Activated T-helper 1 cell treated with anti-CD3 and anti-CD28 coated beads, Interleukin-2, amount 50 U/mL, for 16 hours (primary cell): ENCODE data around the gene MTA1.

Experiments used
- DNase-seq, 2 donors: peaks; one replicate each; pipeline ENCODE4 v3.0.0-alpha.2; 2020; ENCODE audit warnings: low read depth in 1 of 2, low spot score in 1 of 2

MTA1 gene

DNA sequence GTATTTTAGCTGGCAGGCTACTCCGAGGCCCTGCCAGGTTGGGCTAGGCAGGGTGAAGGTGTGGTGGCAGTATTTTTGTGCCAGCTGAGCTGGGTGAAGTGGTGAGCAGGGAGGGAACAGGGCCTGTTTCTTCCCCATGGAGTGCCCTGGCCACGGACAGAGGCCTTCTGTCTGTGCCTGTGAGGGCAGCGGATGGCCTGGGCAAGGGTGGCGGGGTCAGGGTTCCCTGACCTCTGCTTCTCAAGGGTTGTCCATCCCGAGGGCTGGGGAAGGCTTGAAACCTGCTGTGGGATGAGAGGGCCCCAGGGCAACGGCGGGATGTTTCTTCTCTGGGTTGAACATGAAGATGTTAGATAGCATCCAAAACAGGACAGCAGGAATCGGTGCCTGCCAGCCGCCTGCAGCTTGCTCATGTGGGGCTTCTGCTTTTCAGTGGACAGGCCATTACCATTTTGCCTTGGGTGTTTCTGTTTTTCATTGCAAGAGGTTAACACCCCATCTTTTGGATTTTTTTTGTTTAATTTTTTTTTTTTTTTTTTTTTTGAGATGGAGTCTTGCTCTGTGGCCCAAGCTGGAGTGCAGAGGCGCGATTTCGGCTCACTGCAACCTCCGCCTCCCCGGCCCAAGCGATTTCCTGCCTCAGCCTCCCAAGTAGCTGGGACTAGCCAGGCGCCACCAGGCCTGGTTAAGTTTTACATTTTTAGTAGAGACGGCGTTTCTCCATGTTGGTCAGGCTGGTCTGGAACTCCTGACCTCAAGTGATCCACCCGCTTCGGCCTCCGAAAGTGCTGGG lies 3.3 kb downstream of the MTA1 start:
- DNase-seq: no peak

DNA sequence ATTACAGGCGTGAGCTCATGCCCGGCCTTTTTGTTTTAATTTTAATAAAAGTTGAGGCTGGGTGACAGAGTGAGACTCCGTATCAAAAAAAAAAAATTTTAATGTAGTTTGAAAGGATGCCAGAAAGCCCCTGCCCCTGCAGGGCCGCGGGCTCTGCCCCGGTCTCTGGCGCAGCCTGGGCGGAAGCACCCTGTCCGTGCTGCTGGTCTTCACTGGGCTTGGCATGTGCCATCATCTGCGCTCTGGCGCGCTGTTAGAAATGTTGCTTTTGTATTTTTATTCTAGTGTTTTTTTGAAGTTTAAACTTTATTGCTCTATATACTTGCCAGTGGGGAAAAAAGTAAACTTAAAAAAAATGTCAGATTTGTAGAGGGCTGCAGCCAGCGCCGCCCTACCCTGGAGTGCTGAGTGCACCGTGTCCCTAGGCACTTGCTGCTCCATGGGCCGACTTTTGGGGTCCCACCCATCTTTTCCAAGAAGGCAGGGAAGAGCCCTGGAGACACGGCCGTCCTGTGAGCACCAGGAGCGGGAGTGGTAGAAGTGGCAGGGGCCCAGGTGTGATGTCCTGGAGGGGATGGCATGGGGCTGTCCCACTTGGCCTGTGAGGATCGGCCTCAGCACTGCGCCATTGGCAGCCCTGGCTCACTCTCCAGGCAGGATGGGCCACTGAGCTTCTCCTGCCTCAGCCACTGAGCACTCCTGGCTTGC lies 4.0 kb downstream of the MTA1 start:
- DNase-seq: no peak

DNA sequence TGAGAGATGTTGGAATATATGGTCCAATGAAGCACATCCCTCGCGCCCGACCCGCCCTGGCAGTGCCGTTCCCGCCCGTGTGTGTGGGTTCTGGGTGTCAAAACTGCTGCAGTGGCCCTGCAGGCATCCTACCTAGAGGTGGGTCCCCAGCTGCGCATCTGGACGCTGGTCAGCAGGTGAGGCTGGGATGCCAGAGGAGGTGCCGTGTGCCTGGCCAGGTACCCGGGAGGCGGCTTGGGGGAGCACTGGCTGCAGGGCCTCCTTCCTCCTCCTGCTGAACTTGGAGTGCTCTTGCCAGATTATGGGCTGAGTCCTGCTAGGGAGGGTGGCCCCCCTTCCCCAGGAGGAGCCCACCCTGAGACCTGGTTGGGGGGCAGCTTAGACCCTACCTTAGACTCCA lies 5.2 kb downstream of the MTA1 start:
- DNase-seq: no peak

DNA sequence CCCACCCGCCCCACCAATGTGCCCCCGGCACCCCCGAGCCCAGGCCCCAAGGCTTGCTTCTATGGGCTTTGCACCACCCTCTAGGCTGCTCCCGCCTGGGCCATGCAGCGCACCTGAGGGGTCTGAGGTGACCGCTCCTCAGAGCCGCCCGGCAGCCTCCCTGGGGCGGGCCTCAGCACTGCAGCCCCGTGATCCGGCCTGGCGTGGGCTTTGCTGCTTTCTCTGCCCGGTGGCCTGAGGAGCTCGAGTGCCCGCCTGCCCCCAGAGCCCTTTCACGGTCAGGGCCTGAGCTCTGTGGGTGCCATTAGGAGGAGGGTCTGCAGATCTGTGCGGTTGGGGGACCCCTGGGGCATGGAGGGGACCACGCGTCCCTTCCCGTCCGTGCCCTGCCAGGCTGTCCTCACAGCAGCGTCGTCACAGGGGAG lies 6.2 kb downstream of the MTA1 start:
- no peak for DNase-seq

DNA sequence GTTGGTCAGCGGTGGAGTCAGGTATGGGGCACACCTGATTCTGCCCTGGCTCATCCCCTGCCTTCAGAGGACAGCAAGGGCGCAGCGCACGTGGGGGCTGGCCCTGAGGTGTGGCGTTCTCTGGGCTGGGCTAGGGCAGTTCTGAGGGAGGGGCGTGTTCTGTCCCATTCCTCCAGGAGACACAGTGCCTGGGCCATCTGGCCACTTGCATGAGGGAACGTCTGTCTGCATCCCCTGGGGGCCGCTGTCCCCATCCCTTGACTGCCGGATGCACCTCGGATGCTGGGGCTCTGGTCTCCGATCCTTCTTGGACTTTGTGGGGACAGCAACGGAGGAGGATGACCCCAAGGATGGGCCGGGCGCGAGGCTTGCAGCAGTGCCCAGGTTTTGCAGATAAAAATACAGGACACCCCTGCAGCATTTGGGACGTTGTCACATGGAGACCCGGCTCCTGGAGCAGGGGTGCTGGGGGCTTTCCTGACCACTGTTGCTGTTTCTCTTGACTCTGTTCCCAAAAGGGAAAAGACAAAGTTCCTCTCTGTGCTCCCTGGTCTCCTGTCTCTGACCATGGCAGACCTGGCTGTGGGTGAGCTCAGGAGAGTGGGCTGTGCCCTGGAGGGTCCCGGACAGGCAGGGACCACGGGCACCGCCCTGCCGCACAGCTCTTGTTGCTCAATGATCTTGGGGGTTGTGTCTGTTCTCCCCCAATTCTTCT lies 6.9 kb downstream of the MTA1 start:
- DNase-seq: no peak

DNA sequence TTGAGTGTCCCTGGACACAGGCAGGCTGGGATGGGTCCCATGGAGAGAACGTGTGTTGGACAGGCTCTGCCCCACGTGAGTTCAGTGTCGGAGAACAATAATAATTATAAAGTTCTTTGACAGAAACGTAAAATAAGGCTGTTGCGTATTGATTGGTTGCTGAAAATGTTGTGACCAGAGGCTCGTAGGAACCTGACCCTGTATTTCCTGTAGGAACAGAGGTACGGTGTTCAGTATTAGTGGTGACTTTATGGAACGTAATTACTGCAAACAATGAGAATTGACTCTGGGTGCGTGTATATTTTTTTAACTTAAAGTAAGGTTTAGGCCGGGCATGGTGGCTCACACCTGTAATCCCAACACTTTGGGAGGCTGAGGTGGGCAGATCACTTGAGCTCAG lies 7.8 kb downstream of the MTA1 start:
- no peak for DNase-seq

DNA sequence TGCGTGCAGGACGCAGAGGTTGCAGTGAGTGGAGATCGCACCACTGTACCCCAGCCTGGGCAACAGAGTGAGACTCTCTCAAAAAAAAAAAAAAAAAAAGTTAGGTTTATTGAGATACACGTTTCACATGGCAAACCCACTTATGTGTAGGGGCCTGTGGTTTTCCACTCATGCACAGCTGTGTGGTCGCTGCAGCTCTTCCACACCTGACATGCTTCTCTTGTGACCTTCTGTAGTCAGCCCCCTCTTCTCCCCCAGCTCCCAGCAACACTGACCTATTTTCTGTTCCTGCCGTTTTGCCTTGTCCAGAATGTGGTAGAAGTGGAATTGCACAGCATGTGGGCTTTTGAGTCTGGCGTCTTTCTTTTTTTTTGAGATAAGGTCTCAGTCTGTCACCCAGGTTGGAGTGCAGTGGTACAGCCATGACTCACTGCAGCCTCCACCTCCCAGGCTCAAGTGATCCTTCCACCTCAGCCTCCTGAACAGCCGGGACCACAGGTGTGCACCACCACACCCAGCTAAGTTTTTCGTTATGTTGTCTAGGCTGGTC lies 8.4 kb downstream of the MTA1 start:
- DNase-seq: no peak

DNA sequence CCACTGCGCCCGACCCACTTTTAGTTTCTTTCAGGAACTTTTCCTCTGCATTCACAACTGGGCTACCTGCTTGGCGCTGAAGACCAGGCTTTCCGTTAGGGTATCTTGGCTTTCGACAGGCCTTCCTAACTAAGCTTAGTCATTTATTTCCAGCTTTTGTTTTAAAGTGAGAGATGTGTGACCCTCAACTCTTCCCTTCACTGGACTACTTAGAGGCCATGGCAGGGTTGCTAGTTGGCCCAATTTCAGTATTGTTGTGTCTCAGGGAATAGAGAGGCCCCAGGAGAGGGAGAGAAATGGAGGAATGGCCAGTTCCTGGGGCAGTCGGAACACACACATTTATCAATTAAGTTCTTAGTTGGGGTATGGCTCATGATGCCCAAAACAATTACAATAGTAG lies 10.4 kb downstream of the MTA1 start:
- DNase-seq: no peak

DNA sequence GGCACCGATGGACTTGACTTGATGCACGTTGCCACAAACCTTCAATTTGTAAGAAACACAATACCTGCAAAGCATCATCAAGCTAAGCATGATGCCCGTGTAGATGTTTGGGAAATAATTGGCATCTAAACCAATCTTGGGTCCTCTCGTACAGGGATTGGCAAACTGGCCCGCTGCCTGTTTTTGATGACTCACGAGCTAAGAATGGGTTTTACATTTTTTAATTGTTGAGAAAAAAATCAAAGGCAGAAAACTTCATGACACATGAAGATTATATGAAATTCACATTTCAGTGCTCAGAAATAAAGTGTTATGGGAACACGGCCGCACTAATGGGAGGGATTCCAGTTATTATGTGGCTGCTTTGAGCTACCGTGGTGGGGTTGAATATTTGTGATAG lies 10.9 kb downstream of the MTA1 start:
- DNase-seq: no peak

DNA sequence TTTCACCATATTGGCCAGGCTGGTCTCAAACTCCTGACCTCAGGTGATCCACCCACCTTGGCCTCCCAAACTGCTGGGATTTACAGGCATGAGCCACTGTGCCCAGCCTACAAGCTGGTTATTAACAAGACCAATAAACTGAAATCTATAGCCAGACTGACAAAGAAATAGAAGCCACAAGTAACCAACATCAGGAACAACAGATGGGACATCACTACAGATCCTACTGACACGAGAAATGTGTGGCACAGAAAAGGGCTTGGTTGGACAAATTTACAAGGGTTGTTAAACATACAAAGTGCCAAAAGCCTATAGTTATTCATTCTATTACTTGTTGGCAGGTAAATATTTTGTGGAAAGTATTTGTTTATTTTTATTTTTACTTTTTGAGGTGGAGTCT lies 11.6 kb downstream of the MTA1 start:
- DNase-seq: no peak

DNA sequence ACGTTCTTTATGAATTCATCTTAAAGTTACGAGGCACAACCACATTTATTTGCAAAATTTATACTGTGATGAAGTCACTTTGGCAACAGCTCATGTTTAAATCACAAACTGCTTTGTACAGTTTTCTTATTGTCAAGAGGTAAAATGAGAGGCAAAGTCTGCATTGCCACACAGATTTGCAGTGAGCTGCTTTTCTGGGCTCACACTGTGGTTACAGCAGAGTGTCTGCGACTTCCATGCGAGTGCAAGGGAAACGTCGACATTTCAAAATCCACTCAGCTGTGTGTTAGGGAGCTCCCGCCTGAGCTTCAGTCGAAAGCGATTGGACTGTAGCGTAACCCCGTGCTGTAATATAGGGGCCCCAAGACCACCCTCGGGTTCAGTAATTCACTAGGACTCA lies 13.0 kb downstream of the MTA1 start:
- no peak for DNase-seq

DNA sequence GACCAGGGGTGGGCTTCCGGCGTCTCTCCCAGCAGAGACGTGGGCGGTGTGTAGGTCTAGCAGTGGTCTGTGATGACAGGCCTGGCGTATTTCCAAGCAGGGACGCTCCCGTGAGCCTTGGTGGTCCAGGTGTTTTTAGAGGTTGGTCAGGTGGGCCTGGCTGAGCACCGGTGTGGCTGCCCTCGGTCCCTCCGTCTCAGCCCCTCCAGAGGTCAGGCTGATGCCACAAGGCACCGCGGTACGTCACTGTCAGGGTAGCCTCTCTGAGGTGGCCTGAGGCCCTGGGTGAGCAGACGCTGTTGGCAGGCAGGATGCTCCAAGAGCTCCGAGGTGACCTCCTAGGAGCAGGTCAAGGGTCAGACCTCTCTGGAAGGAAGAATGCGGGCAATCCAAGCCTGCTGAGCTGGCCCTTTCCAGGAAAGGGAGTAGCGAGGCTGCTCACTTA lies 13.6 kb downstream of the MTA1 start:
- DNase-seq: no peak

DNA sequence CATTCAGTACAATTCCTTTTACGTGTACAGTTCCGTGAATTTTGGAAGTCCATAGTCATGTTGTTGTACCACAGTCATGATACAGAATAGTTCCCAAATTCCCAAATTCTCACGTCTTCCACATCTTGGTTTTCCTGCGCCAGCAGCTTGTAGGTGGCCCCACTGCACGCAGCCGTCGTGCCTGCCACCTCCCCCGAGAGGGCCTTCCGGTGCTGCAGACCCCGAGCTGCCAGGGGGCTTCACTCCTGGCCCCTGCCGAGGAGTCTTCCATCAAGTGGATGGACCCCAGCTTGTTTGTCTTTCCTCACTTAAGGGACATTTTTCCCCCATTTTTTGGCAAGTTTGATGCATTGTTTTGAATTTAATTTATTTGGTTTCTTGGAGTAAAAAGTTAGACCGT lies 16.8 kb downstream of the MTA1 start:
- no peak for DNase-seq

DNA sequence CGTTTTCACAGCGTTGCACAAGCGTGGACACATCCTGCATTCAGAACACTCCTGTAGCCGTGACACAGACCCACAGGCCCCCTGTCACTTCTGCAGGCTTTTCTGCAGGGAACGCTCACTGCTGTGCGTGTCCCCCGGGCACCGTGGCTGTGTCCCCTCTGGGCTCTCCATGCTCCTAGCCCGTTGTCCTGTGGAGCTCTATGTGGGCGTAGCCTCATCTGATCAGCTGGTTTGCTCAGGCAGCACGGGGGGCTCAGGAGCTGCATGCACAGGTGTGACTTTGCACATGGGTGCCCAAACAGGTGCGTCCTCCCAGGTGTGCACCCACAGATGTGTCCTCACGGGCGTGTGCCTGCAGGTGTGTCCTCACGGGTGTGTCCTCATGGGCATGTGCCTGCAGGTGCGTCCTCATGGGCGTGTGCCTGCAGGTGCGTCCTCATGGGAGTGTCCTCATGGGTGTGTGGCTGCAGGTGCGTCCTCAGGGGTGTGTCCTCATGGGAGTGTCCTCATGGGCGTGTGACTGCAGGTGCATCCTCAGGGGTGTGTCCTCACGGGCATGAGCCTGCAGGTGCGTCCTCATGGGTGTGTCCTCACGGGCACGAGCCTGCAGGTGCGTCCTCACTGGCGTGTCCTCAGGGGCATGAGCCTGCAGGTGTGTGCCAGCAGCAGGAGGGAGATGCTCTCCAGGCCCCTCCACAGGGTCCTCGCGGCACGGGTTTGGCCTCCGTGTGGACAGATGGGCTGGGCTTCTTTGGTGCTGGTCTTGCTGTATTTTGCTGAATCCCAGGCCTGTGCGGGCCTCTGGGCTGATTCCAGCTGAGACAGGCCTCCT lies 17.5 kb downstream of the MTA1 start:
- DNase-seq: no peak

DNA sequence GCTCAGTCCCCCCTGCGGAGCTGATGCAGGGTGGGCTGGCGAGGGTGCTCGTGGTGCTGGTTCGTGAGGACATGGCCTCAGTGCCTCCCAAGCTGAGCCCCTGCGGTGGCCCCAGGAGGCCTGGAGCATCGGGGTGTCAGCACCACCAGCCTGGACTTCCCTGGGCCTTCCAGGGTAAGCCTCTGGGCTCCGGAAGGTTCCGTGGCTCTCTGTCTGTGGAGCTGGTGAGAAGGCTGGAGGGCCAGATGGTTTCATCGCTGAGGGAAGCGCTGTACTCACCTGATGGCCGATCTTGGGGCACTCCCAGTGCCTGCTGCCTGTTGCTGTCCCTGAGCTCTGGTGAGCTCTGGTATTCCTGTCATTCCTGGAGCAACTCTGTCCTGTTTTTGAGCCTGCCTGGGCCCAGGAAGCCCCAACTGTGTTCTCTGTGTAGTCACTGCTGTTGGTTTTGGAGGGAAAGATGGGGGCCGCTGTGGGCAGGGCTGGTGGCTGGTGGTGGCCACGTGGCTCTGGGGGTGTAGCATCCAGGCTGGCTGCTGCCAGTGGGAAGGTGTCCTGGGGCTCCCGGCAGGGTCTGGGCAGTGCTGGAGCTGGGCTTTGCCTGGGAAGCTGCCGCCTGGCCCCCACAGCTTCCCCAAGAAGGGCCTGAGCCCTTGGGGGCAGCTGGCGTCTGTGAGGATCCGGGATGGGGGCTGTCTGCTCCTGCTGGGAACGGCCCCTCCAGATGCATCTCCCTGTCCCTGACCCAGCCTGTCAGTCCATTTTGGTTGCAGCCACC lies 18.3 kb downstream of the MTA1 start:
- DNase-seq: no peak

DNA sequence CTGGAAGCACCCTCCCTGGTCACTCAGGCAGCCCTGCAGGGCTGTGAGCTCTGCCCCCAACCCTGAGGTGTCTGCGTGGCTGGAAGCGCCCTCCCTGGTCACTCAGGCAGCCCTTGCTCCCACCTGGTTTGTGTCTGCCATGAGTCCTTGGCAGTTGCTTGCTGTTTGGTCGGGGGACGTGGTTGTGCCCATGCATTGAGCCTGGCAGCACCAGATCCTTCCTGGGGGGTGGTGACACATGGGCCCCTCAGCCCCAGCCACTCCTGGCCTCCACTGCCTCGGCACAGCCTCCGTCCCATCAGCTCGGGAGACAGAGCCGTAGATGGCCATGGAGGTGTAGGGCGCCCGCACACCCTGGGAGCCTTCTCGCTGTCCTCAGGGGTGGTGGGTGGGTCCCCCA lies 19.6 kb downstream of the MTA1 start:
- no peak for DNase-seq

DNA sequence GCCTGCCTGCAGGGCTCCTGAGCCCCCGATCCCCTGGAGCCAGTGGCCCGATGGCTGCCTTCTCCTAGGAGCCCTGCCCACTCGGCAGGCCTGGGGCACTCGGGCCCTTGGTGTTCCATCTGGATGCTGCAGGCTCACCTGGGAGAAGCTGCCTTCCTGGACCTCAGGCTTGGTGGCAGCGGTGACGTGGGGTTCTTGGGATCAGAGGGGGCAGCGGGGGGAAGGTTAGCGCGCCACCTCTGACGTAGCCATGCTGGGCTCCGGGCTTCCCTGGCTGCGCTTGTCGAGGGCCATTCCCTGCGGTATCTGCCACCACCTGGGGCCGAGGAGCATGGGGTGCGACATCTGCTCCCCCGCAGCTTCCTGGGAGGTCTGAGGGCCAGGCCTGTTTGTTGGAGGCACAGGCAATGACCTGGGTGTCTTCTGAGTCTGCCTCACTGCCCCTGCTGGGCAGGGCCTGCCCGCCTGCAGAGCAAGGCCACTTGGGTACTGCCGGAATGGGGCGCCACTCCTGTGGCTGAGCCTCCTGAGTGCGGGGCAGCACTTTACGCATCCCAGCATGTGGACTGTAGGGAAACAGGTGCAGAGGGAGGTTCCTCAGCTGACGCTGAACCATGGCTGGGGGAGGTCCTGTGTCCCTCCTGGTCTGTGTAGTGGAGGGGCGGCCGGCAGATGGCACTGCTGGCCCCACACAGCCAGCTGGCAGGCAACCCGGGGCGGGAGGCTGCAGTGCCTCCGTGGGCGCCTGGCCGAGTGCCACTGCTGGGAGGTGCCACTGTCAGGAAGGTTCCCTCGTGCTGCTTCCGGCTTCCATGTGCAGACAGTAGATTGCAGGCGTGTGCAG lies 20.3 kb downstream of the MTA1 start:
- DNase-seq: no peak

DNA sequence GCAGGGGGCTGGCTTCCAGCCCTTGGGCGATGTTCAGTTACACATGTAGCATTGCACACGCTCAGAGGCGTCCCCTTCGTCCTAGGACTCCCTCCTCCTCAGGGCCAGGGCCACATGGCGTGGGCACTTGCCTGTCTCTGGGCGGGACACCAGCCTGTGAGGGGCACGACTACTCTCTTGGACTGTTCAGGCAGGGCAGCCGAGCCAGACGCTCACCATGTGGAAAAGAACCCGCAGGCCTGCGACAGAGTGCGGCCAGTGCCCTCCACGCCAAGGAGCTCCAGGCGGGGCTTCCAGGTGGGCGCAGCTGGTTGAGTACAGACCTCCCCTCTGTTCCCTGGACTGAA lies 20.9 kb downstream of the MTA1 start:
- DNase-seq: no peak

DNA sequence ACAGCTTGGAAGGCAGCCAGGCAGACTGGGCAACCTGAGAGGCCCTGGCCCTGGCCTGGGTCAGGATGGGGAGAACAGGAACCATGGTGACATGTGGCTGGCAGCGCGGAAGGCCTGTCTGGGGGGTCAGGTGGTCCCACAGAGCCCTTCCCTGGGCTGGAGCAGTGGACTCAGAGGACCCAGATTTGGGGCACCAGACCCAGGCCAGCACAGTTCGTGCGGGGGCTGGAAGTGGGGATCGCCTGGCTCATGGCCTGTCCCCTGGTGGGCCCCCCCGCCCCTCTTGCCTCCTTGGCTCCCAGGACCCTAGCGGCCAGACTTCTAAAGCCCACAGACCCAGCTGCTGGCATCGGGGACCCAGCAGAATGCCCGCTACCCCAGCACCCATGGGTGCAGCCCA lies 21.4 kb downstream of the MTA1 start:
- DNase-seq: no peak
